ENCODE data around the gene S100A2. TPM values are rescaled to one million over a fixed set of nuclear protein-coding genes. Genes with fewer than 3 reads are reported as not detected.

S100A2 gene
- polyA plus RNA-seq, 3 donors: 0.32 TPM; not detected in 2

DNA sequence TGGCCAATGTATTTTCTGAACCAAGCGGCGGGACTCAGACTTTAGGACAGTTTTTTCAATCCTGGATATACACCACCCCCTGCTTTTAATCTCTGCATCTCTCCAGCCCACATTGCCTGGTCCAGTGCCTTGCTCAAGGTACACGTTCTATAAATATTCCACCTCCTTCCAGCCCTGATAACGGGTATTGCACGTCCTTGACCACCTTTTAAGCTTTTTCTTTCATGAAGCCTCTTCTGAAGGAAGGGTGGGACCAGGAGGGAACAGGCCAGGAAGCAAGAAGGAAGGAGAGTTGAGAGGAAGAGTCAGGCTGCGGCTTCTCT, 43.9 kb upstream of the S100A2 start:
- Histone ChIP-seq H3K9ac (ENCODE audit: insufficient read depth, low read length, poor library complexity, severe bottlenecking) (no peak overlapping the region), H3K36me3 (replicated peaks in 1 of 2; ENCODE audit: control insufficient read depth in 1 of 2, insufficient read depth in 2 of 2, low read length in 2 of 2) (no peaks in the 10 kb centered on the region), H3K4me3 (replicated peaks in 1 of 3; ENCODE audit: low read depth in 2 of 3, low read length in 3 of 3) (no peak overlapping the region), H3K4me1 (ENCODE audit: control insufficient read depth in 1 of 2, insufficient read depth in 2 of 2, low read length in 2 of 2) (peaks cover 19 to 27% of the 10 kb centered on the region in 2 donors), H3K79me2 (ENCODE audit: insufficient read depth, low read length) (no peaks in the 10 kb centered on the region), H3K27ac (ENCODE audit: low read depth in 1 of 2, low read length in 2 of 2) (no peak overlapping the region), H3K9me3 (replicated peaks in 1 of 2; ENCODE audit: control insufficient read depth in 1 of 2, insufficient read depth in 1 of 2, low read length in 2 of 2) (no peaks in the 10 kb centered on the region), H3K27me3 (ENCODE audit: control insufficient read depth in 2 of 2, insufficient read depth in 2 of 2, low read length in 2 of 2) (no peaks in the 10 kb centered on the region), H2AFZ (ENCODE audit: insufficient read depth, low read depth, low read length, poor library complexity, severe bottlenecking) (no peak overlapping the region), H3K4me2 (replicated peaks; ENCODE audit: extremely low read depth, low read length, poor library complexity, severe bottlenecking) (no peak overlapping the region), H4K20me1 (ENCODE audit: insufficient read depth, low read length) (no peaks in the 10 kb centered on the region)
- Mint-ChIP-seq H3K27ac (peak overlapping the region in 3 of 7 donors; percentile 12 to 60 (median 52)), H3K9me3 (peaks cover 0 to 6% (median 0%) of the 10 kb centered on the region in 7 donors), H3K4me3 (no peak overlapping the region), H3K27me3 (ENCODE audit: low read depth in 3 of 3) (peaks cover 2 to 3% (median 2%) of the 10 kb centered on the region in 3 donors), H3K36me3 (no peaks in the 10 kb centered on the region), H3K4me1 (peaks cover 31% of the 10 kb centered on the region)
- DNase-seq: no peak
- WGBS (ENCODE audit: insufficient coverage): 79% methylated on average over 3 of the region's 6 CpGs
- TF ChIP-seq, protein P1, sequence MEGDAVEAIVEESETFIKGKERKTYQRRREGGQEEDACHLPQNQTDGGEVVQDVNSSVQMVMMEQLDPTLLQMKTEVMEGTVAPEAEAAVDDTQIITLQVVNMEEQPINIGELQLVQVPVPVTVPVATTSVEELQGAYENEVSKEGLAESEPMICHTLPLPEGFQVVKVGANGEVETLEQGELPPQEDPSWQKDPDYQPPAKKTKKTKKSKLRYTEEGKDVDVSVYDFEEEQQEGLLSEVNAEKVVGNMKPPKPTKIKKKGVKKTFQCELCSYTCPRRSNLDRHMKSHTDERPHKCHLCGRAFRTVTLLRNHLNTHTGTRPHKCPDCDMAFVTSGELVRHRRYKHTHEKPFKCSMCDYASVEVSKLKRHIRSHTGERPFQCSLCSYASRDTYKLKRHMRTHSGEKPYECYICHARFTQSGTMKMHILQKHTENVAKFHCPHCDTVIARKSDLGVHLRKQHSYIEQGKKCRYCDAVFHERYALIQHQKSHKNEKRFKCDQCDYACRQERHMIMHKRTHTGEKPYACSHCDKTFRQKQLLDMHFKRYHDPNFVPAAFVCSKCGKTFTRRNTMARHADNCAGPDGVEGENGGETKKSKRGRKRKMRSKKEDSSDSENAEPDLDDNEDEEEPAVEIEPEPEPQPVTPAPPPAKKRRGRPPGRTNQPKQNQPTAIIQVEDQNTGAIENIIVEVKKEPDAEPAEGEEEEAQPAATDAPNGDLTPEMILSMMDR (IDR thresholded peaks at IDR 0.05): no peak
- intact Hi-C loops (cut with micrococcal nuclease): no loop called here

DNA sequence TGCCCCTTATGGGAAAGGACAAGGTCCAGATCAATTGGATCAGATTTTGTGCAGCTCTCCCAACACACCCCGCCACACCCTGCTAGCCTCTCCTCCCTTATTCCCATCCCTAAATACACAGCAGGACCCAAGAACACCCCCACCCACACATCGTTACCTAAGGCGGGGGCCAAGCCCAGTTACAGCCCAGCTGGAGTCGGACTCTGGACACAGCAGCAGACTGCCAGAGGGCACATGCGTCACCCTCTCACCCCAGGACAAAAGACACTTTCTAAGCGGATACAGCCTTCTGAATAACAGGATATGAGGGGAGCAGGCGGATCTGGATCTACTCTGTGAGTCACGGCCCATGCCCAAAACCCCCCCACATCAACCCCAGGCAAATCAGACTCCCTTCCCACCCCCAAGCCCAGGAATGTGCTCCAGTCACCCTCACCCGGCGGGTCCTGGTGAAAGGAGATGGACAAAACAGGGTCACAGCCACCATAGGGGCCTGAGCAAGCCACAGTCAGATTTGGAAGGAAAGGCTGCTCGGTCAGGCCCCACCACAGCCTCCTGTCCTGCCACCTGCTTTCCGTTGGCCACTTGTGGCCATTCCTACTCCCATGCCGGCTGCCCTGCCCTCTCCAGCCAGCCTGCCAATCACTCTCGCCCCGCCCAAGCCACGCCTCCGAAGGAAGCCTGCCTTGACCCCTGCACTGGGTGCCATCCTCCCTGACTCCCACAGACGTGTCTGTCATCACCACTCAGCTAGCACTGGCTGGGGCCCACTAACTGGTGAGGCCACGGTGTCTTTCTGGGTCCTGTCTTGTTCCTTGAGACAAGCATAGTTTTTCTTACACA, 43.3 kb upstream of the S100A2 start:
- 88% methylated on average over 14 of the region's 19 CpGs for WGBS (ENCODE audit: insufficient coverage)
- Mint-ChIP-seq H3K4me1 (peaks cover 31% of the 10 kb centered on the region), H3K9me3 (peaks cover 0 to 6% (median 0%) of the 10 kb centered on the region in 7 donors), H3K36me3 (no peaks in the 10 kb centered on the region), H3K27ac (peak overlapping the region in 3 of 7 donors; percentile 24 to 62 (median 57)), H3K27me3 (ENCODE audit: low read depth in 3 of 3) (peaks cover 2 to 3% (median 2%) of the 10 kb centered on the region in 3 donors), H3K4me3 (no peak overlapping the region)
- Histone ChIP-seq H4K20me1 (ENCODE audit: insufficient read depth, low read length) (no peaks in the 10 kb centered on the region), H3K4me3 (replicated peaks in 1 of 3; ENCODE audit: low read depth in 2 of 3, low read length in 3 of 3) (no peak overlapping the region), H3K9me3 (replicated peaks in 1 of 2; ENCODE audit: control insufficient read depth in 1 of 2, insufficient read depth in 1 of 2, low read length in 2 of 2) (no peaks in the 10 kb centered on the region), H2AFZ (ENCODE audit: insufficient read depth, low read depth, low read length, poor library complexity, severe bottlenecking) (no peak overlapping the region), H3K27ac (ENCODE audit: low read depth in 1 of 2, low read length in 2 of 2) (no peak overlapping the region), H3K79me2 (ENCODE audit: insufficient read depth, low read length) (no peaks in the 10 kb centered on the region), H3K27me3 (ENCODE audit: control insufficient read depth in 2 of 2, insufficient read depth in 2 of 2, low read length in 2 of 2) (no peaks in the 10 kb centered on the region), H3K4me2 (replicated peaks; ENCODE audit: extremely low read depth, low read length, poor library complexity, severe bottlenecking) (no peak overlapping the region), H3K36me3 (replicated peaks in 1 of 2; ENCODE audit: control insufficient read depth in 1 of 2, insufficient read depth in 2 of 2, low read length in 2 of 2) (no peaks in the 10 kb centered on the region), H3K9ac (ENCODE audit: insufficient read depth, low read length, poor library complexity, severe bottlenecking) (no peak overlapping the region), H3K4me1 (ENCODE audit: control insufficient read depth in 1 of 2, insufficient read depth in 2 of 2, low read length in 2 of 2) (peaks cover 19 to 27% of the 10 kb centered on the region in 2 donors)
- TF ChIP-seq, protein P1 (IDR thresholded peaks at IDR 0.05): no peak
- no peak for DNase-seq
- intact Hi-C loops (cut with micrococcal nuclease): no loop called here

All from CD14-positive monocyte (primary cell).